Nephron (organoid): Measurements from ENCODE around the gene CDH20.

Source experiments
- H3K27ac Mint-ChIP-seq, 3 experiments: 2 replicates each; pipeline ENCODE4 v1.8.0; 2020; ENCODE audit warnings: mixed read lengths in 3 of 3, mild to moderate bottlenecking in 2 of 3, moderate library complexity in 1 of 3
- H3K27me3 Mint-ChIP-seq: 2 replicates; pipeline ENCODE4 v1.8.0; 2021; ENCODE audit warnings: low read depth, mild to moderate bottlenecking, moderate library complexity, mixed read lengths
- H3K36me3 Mint-ChIP-seq: 2 replicates; pipeline ENCODE4 v1.8.0; 2020; ENCODE audit warnings: low read depth, mixed read lengths
- H3K4me1 Mint-ChIP-seq: 2 replicates; pipeline ENCODE4 v1.8.0; 2020; ENCODE audit warnings: mixed read lengths
- H3K4me3 Mint-ChIP-seq, 3 experiments: 2 replicates each; pipeline ENCODE4 v1.8.0; 2020; ENCODE audit warnings: mild to moderate bottlenecking in 3 of 3, mixed read lengths in 3 of 3, moderate library complexity in 2 of 3
- H3K9me3 Mint-ChIP-seq: 2 replicates; pipeline ENCODE4 v1.8.0; 2020; ENCODE audit warnings: mixed read lengths
- CTCF ChIP-seq, 3 experiments: fragments of 200-600 bp; sonication (generic); IDR thresholded peaks; one replicate each; pipeline ENCODE4 v1.5.0; 2021; ENCODE audit warnings: antibody characterized with exemption in 3 of 3; ENCODE audit not compliant: unreplicated experiment in 3 of 3

Gene CDH20

DNA sequence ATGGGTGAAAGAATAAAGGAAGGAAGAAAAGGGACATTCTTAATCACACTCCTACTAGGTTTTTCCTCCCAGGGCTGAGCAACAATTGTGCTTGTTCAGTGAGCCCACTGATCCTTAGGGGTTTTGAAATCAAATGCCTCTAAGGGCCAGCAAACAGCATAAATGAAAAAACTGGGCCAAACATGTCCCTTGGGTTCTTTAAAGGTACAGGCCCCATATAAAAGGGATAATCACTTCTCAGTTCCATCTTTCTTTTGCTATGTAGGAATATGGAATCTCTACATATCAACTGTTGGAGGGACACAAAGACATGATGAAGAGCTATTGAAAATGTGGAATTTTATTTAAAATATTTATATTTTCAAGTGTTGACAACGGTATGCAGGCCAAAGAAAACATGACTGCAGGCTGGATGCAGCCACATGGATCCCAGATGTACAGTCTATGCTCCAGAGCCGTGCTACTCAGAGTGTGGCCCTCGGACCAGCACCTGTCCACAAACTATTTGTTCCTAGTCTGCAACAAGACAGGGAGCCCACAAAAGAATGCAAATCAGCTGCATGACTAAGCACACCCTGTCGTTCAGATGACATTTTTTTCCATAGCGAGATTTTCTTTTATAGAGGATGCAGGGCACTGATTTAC lies 110.0 kb downstream of the CDH20 start:
- Mint-ChIP-seq H3K27ac (no peak overlapping the region), H3K9me3 (no peaks in the 10 kb centered on the region), H3K4me3 (no peak overlapping the region), H3K36me3 (no peaks in the 10 kb centered on the region), H3K4me1 (no peaks in the 10 kb centered on the region), H3K27me3 (no peaks in the 10 kb centered on the region)
- TF ChIP-seq CTCF (IDR thresholded peaks at IDR 0.05; ENCODE audit: unreplicated experiment in 3 of 3): no peak

GRCh38 chr18:61448316-61448715 lies 115.1 kb downstream of the CDH20 start:
- TF ChIP-seq CTCF (IDR thresholded peaks at IDR 0.05; ENCODE audit: unreplicated experiment in 3 of 3): no peak
- Mint-ChIP-seq H3K36me3 (no peaks in the 10 kb centered on the region), H3K4me1 (no peaks in the 10 kb centered on the region)

DNA sequence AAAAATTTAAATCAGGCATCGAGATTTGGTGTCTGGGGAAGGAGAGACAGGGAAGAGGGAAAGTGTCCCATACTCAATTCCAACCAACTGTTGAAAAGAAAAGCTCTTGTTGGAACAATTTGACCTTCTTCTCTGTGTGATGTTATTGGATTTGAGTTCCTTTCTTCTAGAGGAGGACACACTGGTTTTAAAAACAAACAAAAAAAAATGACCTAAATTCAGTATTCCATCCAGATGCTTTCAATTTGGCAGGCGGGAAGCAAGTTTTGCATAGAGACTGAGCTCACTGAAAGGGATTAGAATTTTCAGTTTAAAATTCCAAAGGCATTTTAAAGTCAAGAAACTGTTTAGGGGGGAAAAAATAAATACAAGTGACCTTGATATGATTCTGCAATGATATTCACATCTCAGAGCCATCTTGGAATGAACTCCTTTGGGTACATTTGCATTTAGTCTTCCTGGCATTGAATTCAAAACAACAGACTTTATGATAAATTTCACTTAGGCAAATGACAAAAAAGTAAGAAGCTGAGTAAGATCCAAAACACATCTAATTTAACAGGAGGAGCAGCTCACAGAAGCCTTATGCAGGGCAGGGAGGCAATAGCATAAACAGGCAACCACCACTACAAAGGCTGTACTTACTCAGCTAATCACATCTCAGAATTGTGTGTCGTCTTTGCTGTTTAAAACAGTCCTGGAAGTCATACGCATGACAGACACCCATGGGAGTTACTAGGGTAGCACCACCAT lies 126.8 kb downstream of the CDH20 start:
- TF ChIP-seq CTCF (IDR thresholded peaks at IDR 0.05; ENCODE audit: unreplicated experiment in 3 of 3): no peak
- Mint-ChIP-seq H3K9me3 (no peaks in the 10 kb centered on the region), H3K36me3 (no peaks in the 10 kb centered on the region), H3K27me3 (no peaks in the 10 kb centered on the region), H3K4me1 (peaks cover 20% of the 10 kb centered on the region), H3K4me3 (no peak overlapping the region), H3K27ac (peak overlapping the region in 2 of 3 experiments; percentile 41 to 60)

More at GRCh38 chr18:61448316-61448715, 115.1 kb downstream of the CDH20 start:
- Mint-ChIP-seq H3K9me3 (no peaks in the 10 kb centered on the region), H3K27ac (no peak overlapping the region), H3K27me3 (no peaks in the 10 kb centered on the region), H3K4me3 (no peak overlapping the region)

GRCh38 chr18:61464551-61465142 lies 131.4 kb downstream of the CDH20 start:
- no peaks in the 10 kb centered on the region for H3K36me3 Mint-ChIP-seq
- peaks cover 13% of the 10 kb centered on the region for H3K4me1 Mint-ChIP-seq
- no peaks in the 10 kb centered on the region for H3K9me3 Mint-ChIP-seq
- peak overlapping the region in 1 of 3 experiments; percentile 5 for H3K27ac Mint-ChIP-seq
- TF ChIP-seq CTCF (IDR thresholded peaks at IDR 0.05; ENCODE audit: unreplicated experiment in 3 of 3): no peak
- H3K4me3 Mint-ChIP-seq: no peak overlapping the region
- H3K27me3 Mint-ChIP-seq: no peaks in the 10 kb centered on the region

GRCh38 chr18:61466736-61467135 lies 133.5 kb downstream of the CDH20 start:
- Mint-ChIP-seq H3K4me1 (peaks cover 6% of the 10 kb centered on the region), H3K36me3 (no peaks in the 10 kb centered on the region), H3K27me3 (no peaks in the 10 kb centered on the region), H3K27ac (no peak overlapping the region), H3K4me3 (no peak overlapping the region), H3K9me3 (no peaks in the 10 kb centered on the region)
- TF ChIP-seq CTCF (IDR thresholded peaks at IDR 0.05; ENCODE audit: unreplicated experiment in 3 of 3): no peak
